Esophagus squamous epithelium (tissue), 5 donors: Measurements from ENCODE around the gene CINP. TPM values are rescaled to one million over a fixed set of nuclear protein-coding genes. Genes with fewer than 3 reads are reported as not detected.

Experiments
- DNase-seq: peaks from one replicate; lab custom pipeline; 2025; lab: John Stamatoyannopoulos, UW
- H3K27ac ChIP-seq, 4 donors: fragments of 200-600 bp; sonication (generic); one replicate each; pipeline ENCODE4 v1.5.1; 2016 to 2019; ENCODE audit warnings: mild to moderate bottlenecking in 1 of 4
- H3K27me3 ChIP-seq, 4 donors: fragments of 200-600 bp; sonication (generic); 1 replicate in 3 of 4; 2 replicates in 1 of 4; pipeline versions ENCODE4 v1.5.1 to v1.6.0; 2017 to 2021; ENCODE audit warnings: antibody characterized with exemption in 1 of 4
- H3K36me3 ChIP-seq, 3 donors: fragments of 200-600 bp; sonication (generic); one replicate each; pipeline ENCODE4 v1.5.1; 2016 to 2019
- H3K4me1 ChIP-seq, 3 donors: fragments of 200-600 bp; sonication (generic); one replicate each; pipeline ENCODE4 v1.5.1; 2017 to 2019
- H3K4me3 ChIP-seq, 4 donors: fragments of 200-600 bp; sonication (generic); 1 replicate in 3 of 4; 2 replicates in 1 of 4; pipeline ENCODE4 v1.5.1; 2016 to 2019; ENCODE audit warnings: mild to moderate bottlenecking in 2 of 4, moderate library complexity in 1 of 4
- H3K9me3 ChIP-seq, 3 donors: fragments of 200-600 bp; sonication (generic); one replicate each; pipeline ENCODE4 v1.5.1; 2016 to 2019
- CTCF ChIP-seq, 6 experiments: fragments of 450-650 bp in 4 of 6; fragments of 200-600 bp in 2 of 6; sonication (generic) in 2 of 6; IDR thresholded peaks; one replicate each; pipeline ENCODE4 v1.5.1; 2016 to 2019; ENCODE audit warnings: antibody characterized with exemption in 6 of 6, mild to moderate bottlenecking in 4 of 6, moderate library complexity in 4 of 6
- POLR2A ChIP-seq, 4 donors: fragments of 450-650 bp; IDR thresholded peaks; one replicate each; pipeline ENCODE4 v1.6.1; 2017; ENCODE audit warnings: antibody characterized with exemption in 4 of 4, mild to moderate bottlenecking in 4 of 4, moderate library complexity in 3 of 4
- WGBS, 2 donors: methylation state at CpG; one replicate each; pipeline ENCODE4 v1.1.5; 2018; 5-methylcytosine and 5-hydroxymethylcytosine counted together
- intact Hi-C: fragments of 100-400 bp; cut with DNase I; formaldehyde crosslinking; loops from one replicate; pipeline ENCODE4 v1.15.0; 2022
- total RNA-seq, 4 donors: library from RNA; depleted of rRNA; stranded (reverse); fragments of >200 nt; gene quantifications; one replicate each; pipeline ENCODE4 v1.1.0, GENCODE V29; 2016
- donor health status: DM: yes; HTN: yes; CAD: no.

The CINP gene
- total RNA-seq, result 10 to 100 TPM; 23.2 to 42.4 (median 38.0) TPM

- Histone ChIP-seq H3K9me3 (no peaks in the 10 kb centered on the region), H3K27ac (peak within 1 kb of the TSS; percentile 90 to 96 (median 93)), H3K4me3 (peak within 1 kb of the TSS; percentile 75 to 99 (median 85)), H3K4me1 (peaks cover 15 to 36% (median 19%) of the 10 kb centered on the region in 3 donors), H3K27me3 (no peaks in the 10 kb centered on the region), H3K36me3 (peaks cover 0 to 27% (median 8%) of the 10 kb centered on the region in 3 donors)
- TF ChIP-seq POLR2A (IDR thresholded peaks at IDR 0.05), result peak in 3 of 4 donors; percentile 14 to 81 (median 73)
- TF ChIP-seq CTCF (IDR thresholded peaks at IDR 0.05), result no peak
- intact Hi-C loops, result no loop called here
- peak; percentile 82 for DNase-seq
- 0% methylated on average over 14 to 17 of the region's 58 CpGs for WGBS, 2 donors
Measured at GRCh38 chr14:102362545-102363181, at the start of gene CINP, which contains the start of gene TECPR2. CINP (minus strand) TSS chr14:102362890; CDS start chr14:102362851, 39 bp downstream. TECPR2 (plus strand) TSS chr14:102362941; CDS start chr14:102376722, 13,781 bp downstream.

- Histone ChIP-seq H3K27ac (peak overlapping the region in 2 of 4 donors; percentile 44 to 63), H3K27me3 (no peaks in the 10 kb centered on the region), H3K4me1 (peaks cover 0 to 6% (median 0%) of the 10 kb centered on the region in 3 donors), H3K4me3 (no peak overlapping the region), H3K36me3 (peaks cover 0 to 38% (median 0%) of the 10 kb centered on the region in 3 donors), H3K9me3 (no peaks in the 10 kb centered on the region)
- no peak for DNase-seq
- no peak for TF ChIP-seq POLR2A (IDR thresholded peaks at IDR 0.05)
- intact Hi-C loops, result no loop called here
Measured at GRCh38 chr14:102408724-102409123, 46.0 kb upstream of the CINP start.

GRCh38 chr14:102407258-102407657 lies 44.6 kb upstream of the CINP start:
- peaks cover 0 to 6% (median 0%) of the 10 kb centered on the region in 3 donors for H3K4me1 ChIP-seq
- H3K4me3 ChIP-seq, result no peak overlapping the region
- DNase-seq, result no peak
- no peaks in the 10 kb centered on the region for H3K27me3 ChIP-seq
- peaks cover 0 to 13% (median 10%) of the 10 kb centered on the region in 3 donors for H3K9me3 ChIP-seq
- H3K27ac ChIP-seq, result peak overlapping the region in 3 of 4 donors; percentile 14 to 63 (median 18)
- 87 to 90% methylated on average over 7 of the region's 7 CpGs for WGBS, 2 donors
- H3K36me3 ChIP-seq, result peaks cover 0 to 39% (median 0%) of the 10 kb centered on the region in 3 donors
- no peak for TF ChIP-seq CTCF (IDR thresholded peaks at IDR 0.05)
- TF ChIP-seq POLR2A (IDR thresholded peaks at IDR 0.05), result no peak
- intact Hi-C loops, result no loop called here

- no peaks in the 10 kb centered on the region for H3K27me3 ChIP-seq
- intact Hi-C loops, result no loop called here
- TF ChIP-seq CTCF (IDR thresholded peaks at IDR 0.05) (no peak), POLR2A (IDR thresholded peaks at IDR 0.05) (no peak)
- peaks cover 0 to 41% (median 0%) of the 10 kb centered on the region in 3 donors for H3K36me3 ChIP-seq
- H3K4me3 ChIP-seq, result no peak overlapping the region
- no peak for DNase-seq
- H3K4me1 ChIP-seq, result peaks cover 0 to 5% (median 0%) of the 10 kb centered on the region in 3 donors
- no peak overlapping the region for H3K27ac ChIP-seq
- H3K9me3 ChIP-seq, result peaks cover 0 to 26% (median 10%) of the 10 kb centered on the region in 3 donors
Measured at GRCh38 chr14:102403028-102403427, 40.3 kb upstream of the CINP start.

GRCh38 chr14:102396521-102396920 lies 33.8 kb upstream of the CINP start:
- Histone ChIP-seq H3K9me3 (peaks cover 0 to 12% (median 0%) of the 10 kb centered on the region in 3 donors), H3K27me3 (no peaks in the 10 kb centered on the region), H3K4me3 (no peak overlapping the region), H3K27ac (no peak overlapping the region), H3K4me1 (peaks cover 0 to 6% (median 0%) of the 10 kb centered on the region in 3 donors), H3K36me3 (peaks cover 0 to 35% (median 0%) of the 10 kb centered on the region in 3 donors)
- TF ChIP-seq POLR2A (IDR thresholded peaks at IDR 0.05) (no peak), CTCF (IDR thresholded peaks at IDR 0.05) (no peak)
- intact Hi-C loops, result loop anchor here (2.0 kb wide), 1 partner anchor 32 kb away; no protein-coding TSS in a partner anchor
- no peak for DNase-seq
- WGBS, 2 donors, result 80 to 83% methylated on average over 6 to 7 of the region's 7 CpGs
